ENCODE measurements around the gene INAVA.

GRCh38 chr1:200925831-200926230 lies 31.1 kb downstream of the INAVA start:
- TF ChIP-seq POLR2A (IDR thresholded peaks at IDR 0.05) (no peak), CTCF (IDR thresholded peaks at IDR 0.05) (no peak)

Measured in Peyer's patch (tissue), 4 donors.